IPS DF 6.9 (cell line): ENCODE measurements around the gene MRPL12.
"Not testable (repeated sequence)": the region's sequence is repeated elsewhere in the genome, so short reads cannot be mapped to it uniquely, and the experiment has no call there.

Experiments
- DNase-seq: peaks from one replicate; pipeline ENCODE4 v3.0.0-alpha.2; 2013; ENCODE audit warnings: low read depth, low spot score
- H3K27ac ChIP-seq: one replicate; pipeline ENCODE4 v1.5.1; 2013; ENCODE audit warnings: low read length, control low read depth
- H3K27me3 ChIP-seq: 2 replicates; pipeline ENCODE4 v1.6.1; 2013; ENCODE audit warnings: mild to moderate bottlenecking, low read length; ENCODE audit not compliant: control insufficient read depth, insufficient read depth
- H3K36me3 ChIP-seq: 2 replicates; pipeline ENCODE4 v1.6.1; 2013; ENCODE audit warnings: low read length; ENCODE audit not compliant: control insufficient read depth, insufficient read depth
- H3K4me1 ChIP-seq: 2 replicates; pipeline ENCODE4 v1.6.1; 2013; ENCODE audit warnings: low read length; ENCODE audit not compliant: control insufficient read depth, insufficient read depth
- H3K4me3 ChIP-seq: 2 replicates; pipeline ENCODE4 v1.5.1; 2013; ENCODE audit warnings: mild to moderate bottlenecking, low read length
- H3K9me3 ChIP-seq: 2 replicates; pipeline ENCODE4 v1.6.1; 2013; ENCODE audit warnings: low read length, inconsistent platforms; ENCODE audit not compliant: control insufficient read depth, insufficient read depth
- WGBS: extraction: QIAGEN DNeasy Blood & Tissue Kit; methylation state at CpG from one replicate; pipeline ENCODE4 v1.1.7; 2013; ENCODE audit warnings: mixed read lengths, missing lambda C conversion rate; ENCODE audit not compliant: insufficient read length, insufficient coverage; 5-methylcytosine and 5-hydroxymethylcytosine counted together

The MRPL12 gene

GRCh38 chr17:81733507-81734404, 30.6 kb downstream of the MRPL12 start:
- Histone ChIP-seq H3K27me3 (no peaks in the 10 kb centered on the region), H3K4me3 (no peak overlapping the region), H3K27ac (no peak overlapping the region), H3K4me1 (no peaks in the 10 kb centered on the region), H3K9me3 (no peaks in the 10 kb centered on the region), H3K36me3 (no peaks in the 10 kb centered on the region)
- DNase-seq: no peak
- WGBS: no CpG with 5 or more reads among the region's 32 CpGs

- DNase-seq: no peak
- no peaks in the 10 kb centered on the region for H3K9me3 ChIP-seq
- no peak overlapping the region for H3K27ac ChIP-seq
- no CpG with 5 or more reads among the region's 35 CpGs for WGBS
- no peaks in the 10 kb centered on the region for H3K27me3 ChIP-seq
- no peak overlapping the region for H3K4me3 ChIP-seq
- H3K4me1 ChIP-seq: no peaks in the 10 kb centered on the region
- H3K36me3 ChIP-seq: no peaks in the 10 kb centered on the region
Measured at GRCh38 chr17:81734405-81735263, 31.5 kb downstream of the MRPL12 start.

GRCh38 chr17:81735264-81736102, 32.3 kb downstream of the MRPL12 start:
- no peaks in the 10 kb centered on the region for H3K4me1 ChIP-seq
- no peak overlapping the region for H3K27ac ChIP-seq
- H3K9me3 ChIP-seq: no peaks in the 10 kb centered on the region
- no peak overlapping the region for H3K4me3 ChIP-seq
- no peak for DNase-seq
- no peaks in the 10 kb centered on the region for H3K27me3 ChIP-seq
- H3K36me3 ChIP-seq: no peaks in the 10 kb centered on the region
- WGBS: no CpG with 5 or more reads among the region's 30 CpGs

- WGBS: no CpG with 5 or more reads among the region's 31 CpGs
- H3K4me1 ChIP-seq: peaks cover 1% of the 10 kb centered on the region; the same call in 1 of the 2 replicates
- H3K27ac ChIP-seq: no peak overlapping the region
- H3K9me3 ChIP-seq: no peaks in the 10 kb centered on the region
- no peak for DNase-seq
- H3K4me3 ChIP-seq: no peak overlapping the region
- H3K27me3 ChIP-seq: no peaks in the 10 kb centered on the region
- H3K36me3 ChIP-seq: no peaks in the 10 kb centered on the region
Measured at GRCh38 chr17:81737947-81738800, 35.0 kb downstream of the MRPL12 start.

GRCh38 chr17:81738801-81739393, 35.7 kb downstream of the MRPL12 start:
- H3K4me3 ChIP-seq: no peak overlapping the region
- H3K27me3 ChIP-seq: no peaks in the 10 kb centered on the region
- peaks cover 1% of the 10 kb centered on the region; the same call in 1 of the 2 replicates for H3K4me1 ChIP-seq
- no CpG with 5 or more reads among the region's 27 CpGs for WGBS
- no peak for DNase-seq
- H3K36me3 ChIP-seq: no peaks in the 10 kb centered on the region
- no peaks in the 10 kb centered on the region for H3K9me3 ChIP-seq
- no peak overlapping the region for H3K27ac ChIP-seq

- not testable (repeated sequence) for H3K27ac ChIP-seq, H3K4me1 ChIP-seq, DNase-seq, H3K4me3 ChIP-seq, H3K9me3 ChIP-seq, H3K27me3 ChIP-seq, H3K36me3 ChIP-seq
- no CpG with 5 or more reads among the region's 8 CpGs for WGBS
Measured at GRCh38 chr17:81739593-81739992, 36.4 kb downstream of the MRPL12 start.

GRCh38 chr17:81740395-81740961, 37.3 kb downstream of the MRPL12 start:
- peaks cover 1% of the 10 kb centered on the region; the same call in 1 of the 2 replicates for H3K4me1 ChIP-seq
- WGBS: no CpG with 5 or more reads among the region's 28 CpGs
- no peaks in the 10 kb centered on the region for H3K36me3 ChIP-seq
- DNase-seq: no peak
- no peak overlapping the region for H3K4me3 ChIP-seq
- H3K27me3 ChIP-seq: no peaks in the 10 kb centered on the region
- no peak overlapping the region for H3K27ac ChIP-seq
- H3K9me3 ChIP-seq: no peaks in the 10 kb centered on the region

GRCh38 chr17:81741049-81741593, 38.0 kb downstream of the MRPL12 start:
- no peak overlapping the region for H3K27ac ChIP-seq
- no peak overlapping the region for H3K4me3 ChIP-seq
- no CpG with 5 or more reads among the region's 22 CpGs for WGBS
- H3K9me3 ChIP-seq: no peaks in the 10 kb centered on the region
- DNase-seq: no peak
- H3K36me3 ChIP-seq: no peaks in the 10 kb centered on the region
- peaks cover 1% of the 10 kb centered on the region; the same call in 1 of the 2 replicates for H3K4me1 ChIP-seq
- H3K27me3 ChIP-seq: no peaks in the 10 kb centered on the region
